Left lung (tissue), 10 donors: Measurements from ENCODE around the gene C3orf20. TPM values are rescaled to one million over a fixed set of nuclear protein-coding genes. Genes with fewer than 3 reads are reported as not detected.

Experiments used
- ATAC-seq: fragments of 200-7000 bp; cut with Tn5 transposase; one replicate; pipeline ENCODE4 v1.9.1; 2020; ENCODE audit warnings: moderate library complexity
- DNase-seq, 4 donors: peaks; one replicate each; pipeline ENCODE4 v3.0.0-alpha.2; 2013 to 2020
- H3K27ac ChIP-seq, 2 donors: fragments of 200-600 bp; sonication (generic) in 1 of 2; one replicate each; pipeline versions ENCODE4 v1.5.0 to v1.8.0; 2020 to 2021
- H3K27me3 ChIP-seq, 2 donors: fragments of 200-600 bp; sonication (generic) in 1 of 2; one replicate each; pipeline versions ENCODE4 v1.5.0 to v1.8.0; 2020 to 2021
- H3K36me3 ChIP-seq, 2 donors: fragments of 200-600 bp; sonication (generic) in 1 of 2; one replicate each; pipeline versions ENCODE4 v1.5.0 to v1.8.0; 2020 to 2021
- H3K4me1 ChIP-seq, 2 donors: fragments of 200-600 bp; one replicate each; pipeline ENCODE4 v1.8.0; 2021
- H3K4me3 ChIP-seq, 2 donors: fragments of 200-600 bp; sonication (generic) in 1 of 2; one replicate each; pipeline versions ENCODE4 v1.5.0 to v1.8.0; 2020 to 2021; ENCODE audit warnings: mild to moderate bottlenecking in 1 of 2
- H3K9me3 ChIP-seq, 2 donors: fragments of 200-600 bp; sonication (generic) in 1 of 2; one replicate each; pipeline versions ENCODE4 v1.5.0 to v1.8.0; 2020 to 2021
- intact Hi-C, 2 donors: fragments of 100-400 bp; cut with DNase I; formaldehyde crosslinking; loops; one replicate each; pipeline versions ENCODE4 v1.11.2 to v1.14.2; 2022
- polyA plus RNA-seq, 6 donors: library from polyadenylated mRNA; unstranded; fragments of 120-200 nt; gene quantifications; one replicate each; pipeline ENCODE4 v1.2.1, GENCODE V29; 2013; ENCODE audit not compliant: insufficient read length in 6 of 6
- total RNA-seq, 2 donors: library from RNA; stranded (reverse); fragmentation: NEBNext Ultra II Directional; extraction: Animal tissue kit (Norgen Biotek cat#: 25700); gene quantifications; one replicate each; pipeline ENCODE4 v1.2.1, GENCODE V29; 2021
- TF ChIP-seq, protein P1 (sequence below), 2 donors: fragments of 200-600 bp; sonication (generic) in 1 of 2; IDR thresholded peaks; one replicate each; pipeline versions ENCODE4 v1.5.0 to v1.8.0; 2021; ENCODE audit warnings: antibody characterized with exemption in 2 of 2
- donor health status: DM: no; HTN: yes; CAD: no.
- donor health status: DM: no; HTN: no; CAD: no.

The C3orf20 gene
- total and polyA plus RNA-seq, 8 donors: 0.06 to 0.31 (median 0.17) TPM; not detected in 1

GRCh38 chr3:14645453-14645852, 29.5 kb upstream of the C3orf20 start:
- Histone ChIP-seq H3K27me3 (peaks cover 0 to 32% of the 10 kb centered on the region in 2 donors), H3K9me3 (no peaks in the 10 kb centered on the region), H3K36me3 (no peaks in the 10 kb centered on the region), H3K27ac (no peak overlapping the region), H3K4me3 (no peak overlapping the region), H3K4me1 (no peaks in the 10 kb centered on the region)
- TF ChIP-seq, protein P1, sequence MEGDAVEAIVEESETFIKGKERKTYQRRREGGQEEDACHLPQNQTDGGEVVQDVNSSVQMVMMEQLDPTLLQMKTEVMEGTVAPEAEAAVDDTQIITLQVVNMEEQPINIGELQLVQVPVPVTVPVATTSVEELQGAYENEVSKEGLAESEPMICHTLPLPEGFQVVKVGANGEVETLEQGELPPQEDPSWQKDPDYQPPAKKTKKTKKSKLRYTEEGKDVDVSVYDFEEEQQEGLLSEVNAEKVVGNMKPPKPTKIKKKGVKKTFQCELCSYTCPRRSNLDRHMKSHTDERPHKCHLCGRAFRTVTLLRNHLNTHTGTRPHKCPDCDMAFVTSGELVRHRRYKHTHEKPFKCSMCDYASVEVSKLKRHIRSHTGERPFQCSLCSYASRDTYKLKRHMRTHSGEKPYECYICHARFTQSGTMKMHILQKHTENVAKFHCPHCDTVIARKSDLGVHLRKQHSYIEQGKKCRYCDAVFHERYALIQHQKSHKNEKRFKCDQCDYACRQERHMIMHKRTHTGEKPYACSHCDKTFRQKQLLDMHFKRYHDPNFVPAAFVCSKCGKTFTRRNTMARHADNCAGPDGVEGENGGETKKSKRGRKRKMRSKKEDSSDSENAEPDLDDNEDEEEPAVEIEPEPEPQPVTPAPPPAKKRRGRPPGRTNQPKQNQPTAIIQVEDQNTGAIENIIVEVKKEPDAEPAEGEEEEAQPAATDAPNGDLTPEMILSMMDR (IDR thresholded peaks at IDR 0.05): no peak
- intact Hi-C loops: no loop called here
- DNase-seq (no peak), ATAC-seq (no peak)

GRCh38 chr3:14646131-14646573, 28.8 kb upstream of the C3orf20 start:
- no peak for ATAC-seq
- Histone ChIP-seq H3K36me3 (no peaks in the 10 kb centered on the region), H3K27me3 (peaks cover 0 to 25% of the 10 kb centered on the region in 2 donors), H3K4me1 (peaks cover 0 to 3% of the 10 kb centered on the region in 2 donors), H3K4me3 (no peak overlapping the region), H3K9me3 (no peaks in the 10 kb centered on the region), H3K27ac (no peak overlapping the region)
- TF ChIP-seq, protein P1 (IDR thresholded peaks at IDR 0.05): no peak
- intact Hi-C loops: no loop called here
- DNase-seq: no peak

- H3K4me1 ChIP-seq: peaks cover 0 to 3% of the 10 kb centered on the region in 2 donors
- H3K27ac ChIP-seq: no peak overlapping the region
- no peaks in the 10 kb centered on the region for H3K36me3 ChIP-seq
- H3K4me3 ChIP-seq: no peak overlapping the region
- peaks cover 0 to 19% of the 10 kb centered on the region in 2 donors for H3K27me3 ChIP-seq
- ATAC-seq: no peak
- H3K9me3 ChIP-seq: no peaks in the 10 kb centered on the region
- intact Hi-C loops: no loop called here
- no peak for DNase-seq
- TF ChIP-seq, protein P1 (IDR thresholded peaks at IDR 0.05): no peak
Observed at GRCh38 chr3:14646589-14647413, 28.1 kb upstream of the C3orf20 start.

- peaks cover 9 to 14% of the 10 kb centered on the region in 2 donors for H3K4me1 ChIP-seq
- intact Hi-C loops: no loop called here
- H3K9me3 ChIP-seq: no peaks in the 10 kb centered on the region
- no peak for DNase-seq
- no peak overlapping the region for H3K27ac ChIP-seq
- TF ChIP-seq, protein P1 (IDR thresholded peaks at IDR 0.05): no peak
- H3K36me3 ChIP-seq: no peaks in the 10 kb centered on the region
- no peak for ATAC-seq
- H3K27me3 ChIP-seq: peaks cover 0 to 4% of the 10 kb centered on the region in 2 donors
- no peak overlapping the region for H3K4me3 ChIP-seq
Observed at GRCh38 chr3:14647976-14648955, 26.7 kb upstream of the C3orf20 start.
